Heart right ventricle (tissue), 16 donors: ENCODE results near the gene SSBP2. TPM values are rescaled to one million over a fixed set of nuclear protein-coding genes. Genes with fewer than 3 reads are reported as not detected.

ENCODE experiments used
- ATAC-seq, 8 donors: fragments of 200-7000 bp; cut with Tn5 transposase; one replicate each; pipeline ENCODE4 v1.9.1; 2020; ENCODE audit warnings: mild to moderate bottlenecking in 8 of 8, moderate library complexity in 8 of 8, moderate number of reproducible peaks in 1 of 8
- DNase-seq, 2 donors: peaks; one replicate each; pipeline ENCODE4 v3.0.0-alpha.2; 2020
- H3K27ac ChIP-seq, 10 donors: fragments of 200-600 bp; sonication (generic) in 2 of 10; one replicate each; pipeline versions ENCODE4 v1.5.0 to v1.8.0; 2020 to 2022; ENCODE audit warnings: mild to moderate bottlenecking in 3 of 10
- H3K27me3 ChIP-seq, 7 donors: fragments of 200-600 bp; one replicate each; pipeline ENCODE4 v1.8.0; 2021 to 2022; ENCODE audit warnings: mild to moderate bottlenecking in 2 of 7
- H3K36me3 ChIP-seq, 9 donors: fragments of 200-600 bp; sonication (generic) in 1 of 9; one replicate each; pipeline versions ENCODE4 v1.5.0 to v1.8.0; 2020 to 2022; ENCODE audit warnings: mild to moderate bottlenecking in 2 of 9
- H3K4me1 ChIP-seq, 9 donors: fragments of 200-600 bp; sonication (generic) in 1 of 9; one replicate each; pipeline versions ENCODE4 v1.5.0 to v1.8.0; 2020 to 2022; ENCODE audit warnings: mild to moderate bottlenecking in 4 of 9
- H3K4me3 ChIP-seq, 10 donors: fragments of 200-600 bp; sonication (generic) in 2 of 10; one replicate each; pipeline versions ENCODE4 v1.5.0 to v1.8.0; 2020 to 2022; ENCODE audit warnings: mild to moderate bottlenecking in 7 of 10, moderate library complexity in 2 of 10
- H3K9me3 ChIP-seq, 11 donors: fragments of 200-600 bp in 10 of 11; sonication (generic) in 2 of 11; one replicate each; pipeline versions ENCODE4 v1.5.0 to v1.8.0; 2013 to 2022; ENCODE audit warnings: mild to moderate bottlenecking in 2 of 11, control low read depth in 1 of 11, moderate library complexity in 1 of 11
- WGBS, 2 donors: extraction: QIAGEN DNeasy Blood & Tissue Kit; methylation state at CpG; one replicate each; pipeline ENCODE4 v1.1.7; 2013; ENCODE audit warnings: inconsistent platforms in 1 of 2; 5-methylcytosine and 5-hydroxymethylcytosine counted together
- intact Hi-C, 10 donors: fragments of 100-400 bp; cut with DNase I; formaldehyde crosslinking; loops; one replicate each; pipeline versions ENCODE4 v1.11.1 to v1.14.2; 2022
- polyA plus RNA-seq, 2 donors: library from polyadenylated mRNA; stranded (reverse); fragments of 200-250 nt; gene quantifications; one replicate each; pipeline ENCODE4 v1.2.3, GENCODE V29; 2013
- total RNA-seq, 10 donors: library from RNA; stranded (reverse); fragmentation: NEBNext Ultra II Directional in 3 of 10; extraction: Animal tissue kit (Norgen Biotek cat#: 25700) in 3 of 10; gene quantifications; one replicate each; pipeline versions ENCODE4 v1.2.1 to v1.2.4, GENCODE V29; 2021 to 2023
- TF ChIP-seq, protein P1 (sequence below), 9 donors: fragments of 200-600 bp; sonication (generic) in 2 of 9; IDR thresholded peaks; one replicate each; pipeline versions ENCODE4 v1.5.0 to v1.8.0; 2021 to 2022; ENCODE audit warnings: antibody characterized with exemption in 9 of 9, mild to moderate bottlenecking in 5 of 9, moderate library complexity in 1 of 9
- donor health status: Arrhythmogenic right ventricular cardiomyopathy.
- donor health status: ischemic (EF 13 %, LVEDD 7.1; RV severe dilation, severe dysfunction).
- donor health status: healthy with polysubstance abuse.
- donor health status: DM: no; HTN: yes; CAD: no.
- donor health status: DM: no; HTN: no; CAD: no.
- donor health status: ischemic (EF 25% LVEDD 6.9; RV normal size, moderate dysfunction).
- donor health status: ischemic (EF 25% LVEDD 5.7; RV mildly dilated, moderate dysfunction).
- donor health status: healthy.
- donor health status: DM: yes; HTN: yes; CAD: no.
- donor health status: Ischemic cardiomyopathy.
- donor health status: ischemic (EF 35%, LVEDD 5.7; RV mildly dilated, moderate dysfunction).
- donor health status: nonischemic (EF 11% LVEDD 7.7; RV severe dilation, severe dysfunction).
- donor health status: DM: yes; HTN: yes; CAD: no.
- donor health status: PGD.
- donor health status: ischemic (EF 29% LVEDD 5.4; RV normal size, mild dysfunction).
- donor health status: nonischemic (EF 23%, LVEDD 6.1; RV moderate dilation, normal function).

Gene SSBP2
- total and polyA plus RNA-seq, 12 donors, result 24.2 to 85.9 (median 52.0) TPM

DNA sequence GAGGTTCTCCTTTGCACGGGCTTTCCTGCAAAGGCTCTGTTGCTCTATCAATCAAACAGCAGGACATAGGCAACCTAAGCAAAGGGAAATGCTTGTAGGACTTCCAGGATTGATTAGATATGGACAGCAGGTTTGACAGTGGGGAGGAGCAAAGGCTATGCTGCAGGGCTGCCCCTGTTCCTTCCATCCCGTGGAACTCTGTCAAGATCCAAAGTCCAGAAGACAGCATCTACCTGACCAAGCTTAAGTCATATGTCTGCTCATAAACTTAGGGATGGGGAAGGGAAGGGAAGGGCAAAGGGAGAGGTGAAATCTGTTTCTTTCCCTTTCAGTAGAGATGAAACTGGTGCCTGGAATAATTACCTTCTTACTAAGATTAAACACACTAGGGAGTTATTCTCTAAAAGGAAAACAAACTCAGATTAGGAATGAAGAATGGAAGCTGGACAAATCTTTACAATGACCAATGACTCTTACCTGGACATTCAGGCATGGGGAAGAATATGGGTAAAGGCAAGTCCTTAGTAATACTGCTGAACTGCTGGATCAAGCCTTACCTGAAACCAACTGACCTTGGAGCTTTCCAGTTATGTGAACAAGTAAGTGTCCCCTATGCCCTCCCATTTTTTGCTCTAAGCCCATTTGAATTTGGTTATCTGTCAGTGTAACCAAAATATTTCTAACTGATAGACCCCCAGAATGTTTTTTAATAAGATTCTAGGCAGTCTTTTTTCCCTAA, 348.5 kb downstream of the SSBP2 start:
- H3K9me3 ChIP-seq, result no peaks in the 10 kb centered on the region
- TF ChIP-seq, protein P1, sequence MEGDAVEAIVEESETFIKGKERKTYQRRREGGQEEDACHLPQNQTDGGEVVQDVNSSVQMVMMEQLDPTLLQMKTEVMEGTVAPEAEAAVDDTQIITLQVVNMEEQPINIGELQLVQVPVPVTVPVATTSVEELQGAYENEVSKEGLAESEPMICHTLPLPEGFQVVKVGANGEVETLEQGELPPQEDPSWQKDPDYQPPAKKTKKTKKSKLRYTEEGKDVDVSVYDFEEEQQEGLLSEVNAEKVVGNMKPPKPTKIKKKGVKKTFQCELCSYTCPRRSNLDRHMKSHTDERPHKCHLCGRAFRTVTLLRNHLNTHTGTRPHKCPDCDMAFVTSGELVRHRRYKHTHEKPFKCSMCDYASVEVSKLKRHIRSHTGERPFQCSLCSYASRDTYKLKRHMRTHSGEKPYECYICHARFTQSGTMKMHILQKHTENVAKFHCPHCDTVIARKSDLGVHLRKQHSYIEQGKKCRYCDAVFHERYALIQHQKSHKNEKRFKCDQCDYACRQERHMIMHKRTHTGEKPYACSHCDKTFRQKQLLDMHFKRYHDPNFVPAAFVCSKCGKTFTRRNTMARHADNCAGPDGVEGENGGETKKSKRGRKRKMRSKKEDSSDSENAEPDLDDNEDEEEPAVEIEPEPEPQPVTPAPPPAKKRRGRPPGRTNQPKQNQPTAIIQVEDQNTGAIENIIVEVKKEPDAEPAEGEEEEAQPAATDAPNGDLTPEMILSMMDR (IDR thresholded peaks at IDR 0.05), result no peak
- H3K4me1 ChIP-seq, result peaks cover 0 to 3% (median 0%) of the 10 kb centered on the region in 9 donors
- no peaks in the 10 kb centered on the region for H3K36me3 ChIP-seq
- DNase-seq, result no peak
- no peak for ATAC-seq
- H3K27me3 ChIP-seq, result peaks cover 0 to 3% (median 0%) of the 10 kb centered on the region in 7 donors
- WGBS, 2 donors, result 24 to 37% methylated on average over 2 of the region's 2 CpGs
- intact Hi-C loops, result no loop called here
- no peak overlapping the region for H3K4me3 ChIP-seq
- H3K27ac ChIP-seq, result no peak overlapping the region

DNA sequence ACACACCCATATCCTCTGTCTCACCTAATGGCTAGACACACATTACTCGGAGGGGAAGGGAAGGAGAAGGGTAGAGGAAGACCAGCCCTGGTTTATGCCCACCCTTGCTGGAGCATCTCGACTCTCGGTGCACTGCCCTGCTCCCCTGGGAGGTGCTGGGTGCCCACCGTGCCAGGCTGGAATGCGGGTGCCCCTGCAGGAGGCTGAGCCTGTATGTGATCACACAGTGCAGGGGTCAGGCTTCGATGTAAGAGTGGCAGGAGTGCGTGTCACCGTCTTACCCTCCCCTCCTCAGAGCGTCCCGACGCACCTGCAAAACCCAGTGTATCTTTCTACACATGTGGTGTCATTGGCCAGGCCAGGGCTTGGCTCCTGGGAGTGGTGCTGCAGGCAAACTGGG, 349.6 kb downstream of the SSBP2 start:
- Histone ChIP-seq H3K27ac (no peak overlapping the region), H3K9me3 (no peaks in the 10 kb centered on the region), H3K4me1 (peaks cover 0 to 8% (median 0%) of the 10 kb centered on the region in 9 donors), H3K36me3 (no peaks in the 10 kb centered on the region), H3K27me3 (peaks cover 0 to 13% (median 0%) of the 10 kb centered on the region in 7 donors), H3K4me3 (no peak overlapping the region)
- peak in 1 of 8 donors; percentile 35 for ATAC-seq
- 81 to 84% methylated on average over 11 of the region's 11 CpGs for WGBS, 2 donors
- DNase-seq, result no peak
- TF ChIP-seq, protein P1 (IDR thresholded peaks at IDR 0.05), result no peak
- intact Hi-C loops, result no loop called here

DNA sequence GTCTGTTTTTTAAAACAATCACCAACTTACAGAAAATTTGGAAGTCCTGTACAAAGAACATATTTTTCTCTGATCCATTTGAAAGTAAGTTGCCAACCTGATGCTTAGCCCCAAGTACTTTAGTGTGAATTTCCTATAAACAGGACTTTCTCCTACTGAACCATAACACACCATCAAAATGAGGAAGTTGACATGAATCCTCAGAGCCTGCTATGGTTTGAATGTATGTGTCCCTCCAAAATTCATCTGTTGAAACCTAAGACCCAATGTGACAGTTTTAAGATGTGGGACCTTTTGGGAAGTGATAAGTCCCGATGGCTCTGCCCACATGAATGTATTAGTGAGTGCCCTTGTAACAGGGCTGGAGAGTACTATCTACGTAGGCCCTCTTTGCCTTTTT, 350.5 kb downstream of the SSBP2 start:
- 68 to 74% methylated on average over 2 of the region's 2 CpGs for whole genome bisulfite sequencing, 2 donors
- no peak overlapping the region for H3K4me3 ChIP-seq
- no peak overlapping the region for H3K27ac ChIP-seq
- DNase-seq (no peak), ATAC-seq (no peak)
- intact Hi-C loops, result no loop called here
- H3K36me3 ChIP-seq, result no peaks in the 10 kb centered on the region
- peaks cover 0 to 16% (median 0%) of the 10 kb centered on the region in 7 donors for H3K27me3 ChIP-seq
- TF ChIP-seq, protein P1 (IDR thresholded peaks at IDR 0.05), result no peak
- H3K9me3 ChIP-seq, result peaks cover 0 to 2% (median 0%) of the 10 kb centered on the region in 11 donors
- H3K4me1 ChIP-seq, result peaks cover 0 to 8% (median 0%) of the 10 kb centered on the region in 9 donors

DNA sequence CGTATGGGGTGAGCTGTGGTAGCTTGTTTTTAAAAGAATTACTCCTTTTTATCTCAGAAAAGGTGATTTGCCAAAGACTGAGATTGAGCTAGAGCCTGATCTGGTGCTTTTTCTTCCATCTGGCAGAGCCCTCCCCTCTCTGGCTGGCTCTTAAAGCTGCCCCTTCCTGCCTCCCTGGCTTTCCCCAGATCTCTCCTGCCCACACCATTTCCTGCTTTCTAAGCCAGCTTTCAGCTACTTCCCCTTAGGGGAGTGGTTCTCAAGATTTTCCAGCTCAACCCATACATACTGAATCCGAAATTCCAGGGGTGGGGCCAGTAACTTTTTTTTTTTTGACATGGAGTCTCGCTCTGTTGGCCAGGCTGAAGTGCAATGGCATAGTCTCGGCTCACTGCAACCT, 352.2 kb downstream of the SSBP2 start:
- intact Hi-C loops, result no loop called here
- TF ChIP-seq, protein P1 (IDR thresholded peaks at IDR 0.05), result no peak
- Histone ChIP-seq H3K36me3 (no peaks in the 10 kb centered on the region), H3K9me3 (peaks cover 0 to 7% (median 0%) of the 10 kb centered on the region in 11 donors), H3K27ac (no peak overlapping the region), H3K4me3 (no peak overlapping the region), H3K27me3 (peaks cover 0 to 32% (median 14%) of the 10 kb centered on the region in 7 donors), H3K4me1 (peaks cover 0 to 18% (median 6%) of the 10 kb centered on the region in 9 donors)
- DNase-seq (no peak), ATAC-seq (no peak)
- WGBS, 2 donors, result 64 to 72% methylated on average over 4 of the region's 4 CpGs
